ENCODE data around the gene SLC24A3.

Gene SLC24A3

GRCh38 chr20:19408971-19409370 is 196.5 kb downstream of the SLC24A3 start:
- no peaks in the 10 kb centered on the region for H3K36me3 ChIP-seq (ENCODE audit: control insufficient read depth, insufficient read depth, low read length)
- H3K27me3 ChIP-seq (ENCODE audit: control insufficient read depth, insufficient read depth, low read length): no peaks in the 10 kb centered on the region
- no peak overlapping the region for H3K9ac ChIP-seq (ENCODE audit: low read length)
- H3K4me1 ChIP-seq (ENCODE audit: control insufficient read depth, insufficient read depth, low read length): no peaks in the 10 kb centered on the region
- no peaks in the 10 kb centered on the region for H3K9me3 ChIP-seq (ENCODE audit: control insufficient read depth, low read length)
- no peak overlapping the region for H3K4me3 ChIP-seq (ENCODE audit: low read length)

GRCh38 chr20:19411811-19412210 is 199.4 kb downstream of the SLC24A3 start:
- Histone ChIP-seq H3K36me3 (ENCODE audit: control insufficient read depth, insufficient read depth, low read length) (no peaks in the 10 kb centered on the region), H3K4me1 (ENCODE audit: control insufficient read depth, insufficient read depth, low read length) (no peaks in the 10 kb centered on the region), H3K27me3 (ENCODE audit: control insufficient read depth, insufficient read depth, low read length) (no peaks in the 10 kb centered on the region), H3K9ac (ENCODE audit: low read length) (no peak overlapping the region), H3K4me3 (ENCODE audit: low read length) (no peak overlapping the region), H3K9me3 (ENCODE audit: control insufficient read depth, low read length) (no peaks in the 10 kb centered on the region)

- Histone ChIP-seq H3K36me3 (ENCODE audit: control insufficient read depth, insufficient read depth, low read length) (no peaks in the 10 kb centered on the region), H3K27me3 (ENCODE audit: control insufficient read depth, insufficient read depth, low read length) (no peaks in the 10 kb centered on the region), H3K9me3 (ENCODE audit: control insufficient read depth, low read length) (no peaks in the 10 kb centered on the region), H3K9ac (ENCODE audit: low read length) (no peak overlapping the region), H3K4me3 (ENCODE audit: low read length) (no peak overlapping the region), H3K4me1 (ENCODE audit: control insufficient read depth, insufficient read depth, low read length) (no peaks in the 10 kb centered on the region)
Measured at GRCh38 chr20:19412254-19412653, 199.8 kb downstream of the SLC24A3 start.

- no peaks in the 10 kb centered on the region for H3K4me1 ChIP-seq (ENCODE audit: control insufficient read depth, insufficient read depth, low read length)
- no peaks in the 10 kb centered on the region for H3K36me3 ChIP-seq (ENCODE audit: control insufficient read depth, insufficient read depth, low read length)
- H3K4me3 ChIP-seq (ENCODE audit: low read length): no peak overlapping the region
- H3K9me3 ChIP-seq (ENCODE audit: control insufficient read depth, low read length): no peaks in the 10 kb centered on the region
- H3K27me3 ChIP-seq (ENCODE audit: control insufficient read depth, insufficient read depth, low read length): no peaks in the 10 kb centered on the region
- no peak overlapping the region for H3K9ac ChIP-seq (ENCODE audit: low read length)
Measured at GRCh38 chr20:19414600-19414999, 202.2 kb downstream of the SLC24A3 start.

- no peaks in the 10 kb centered on the region for H3K9me3 ChIP-seq (ENCODE audit: control insufficient read depth, low read length)
- H3K36me3 ChIP-seq (ENCODE audit: control insufficient read depth, insufficient read depth, low read length): no peaks in the 10 kb centered on the region
- H3K4me1 ChIP-seq (ENCODE audit: control insufficient read depth, insufficient read depth, low read length): no peaks in the 10 kb centered on the region
- no peaks in the 10 kb centered on the region for H3K27me3 ChIP-seq (ENCODE audit: control insufficient read depth, insufficient read depth, low read length)
- H3K4me3 ChIP-seq (ENCODE audit: low read length): no peak overlapping the region
- no peak overlapping the region for H3K9ac ChIP-seq (ENCODE audit: low read length)
Measured at GRCh38 chr20:19415786-19416185, 203.3 kb downstream of the SLC24A3 start.

- Histone ChIP-seq H3K36me3 (ENCODE audit: control insufficient read depth, insufficient read depth, low read length) (no peaks in the 10 kb centered on the region), H3K4me3 (ENCODE audit: low read length) (no peak overlapping the region), H3K9ac (ENCODE audit: low read length) (no peak overlapping the region), H3K4me1 (ENCODE audit: control insufficient read depth, insufficient read depth, low read length) (no peaks in the 10 kb centered on the region), H3K9me3 (ENCODE audit: control insufficient read depth, low read length) (no peaks in the 10 kb centered on the region), H3K27me3 (ENCODE audit: control insufficient read depth, insufficient read depth, low read length) (no peaks in the 10 kb centered on the region)
Measured at GRCh38 chr20:19416627-19417026, 204.2 kb downstream of the SLC24A3 start.

GRCh38 chr20:19419396-19419795 is 207.0 kb downstream of the SLC24A3 start:
- H3K4me3 ChIP-seq (ENCODE audit: low read length): no peak overlapping the region

GRCh38 chr20:19423097-19423899 is 210.9 kb downstream of the SLC24A3 start:
- Histone ChIP-seq H3K36me3 (ENCODE audit: control insufficient read depth, insufficient read depth, low read length) (no peaks in the 10 kb centered on the region), H3K4me3 (ENCODE audit: low read length) (no peak overlapping the region)

More at GRCh38 chr20:19419396-19419795, 207.0 kb downstream of the SLC24A3 start:
- Histone ChIP-seq H3K36me3 (ENCODE audit: control insufficient read depth, insufficient read depth, low read length) (no peaks in the 10 kb centered on the region), H3K9ac (ENCODE audit: low read length) (no peak overlapping the region), H3K4me1 (ENCODE audit: control insufficient read depth, insufficient read depth, low read length) (no peaks in the 10 kb centered on the region), H3K27me3 (ENCODE audit: control insufficient read depth, insufficient read depth, low read length) (no peaks in the 10 kb centered on the region), H3K9me3 (ENCODE audit: control insufficient read depth, low read length) (no peaks in the 10 kb centered on the region)

GRCh38 chr20:19423900-19424620 is 211.6 kb downstream of the SLC24A3 start:
- Histone ChIP-seq H3K36me3 (ENCODE audit: control insufficient read depth, insufficient read depth, low read length) (no peaks in the 10 kb centered on the region), H3K4me1 (ENCODE audit: control insufficient read depth, insufficient read depth, low read length) (peaks cover 5% of the 10 kb centered on the region), H3K27me3 (ENCODE audit: control insufficient read depth, insufficient read depth, low read length) (no peaks in the 10 kb centered on the region), H3K9ac (ENCODE audit: low read length) (no peak overlapping the region), H3K9me3 (ENCODE audit: control insufficient read depth, low read length) (no peaks in the 10 kb centered on the region), H3K4me3 (ENCODE audit: low read length) (no peak overlapping the region)

More at GRCh38 chr20:19423097-19423899, 210.9 kb downstream of the SLC24A3 start:
- Histone ChIP-seq H3K27me3 (ENCODE audit: control insufficient read depth, insufficient read depth, low read length) (no peaks in the 10 kb centered on the region), H3K9ac (ENCODE audit: low read length) (no peak overlapping the region), H3K4me1 (ENCODE audit: control insufficient read depth, insufficient read depth, low read length) (peaks cover 5% of the 10 kb centered on the region), H3K9me3 (ENCODE audit: control insufficient read depth, low read length) (no peaks in the 10 kb centered on the region)

- no peaks in the 10 kb centered on the region for H3K36me3 ChIP-seq (ENCODE audit: control insufficient read depth, insufficient read depth, low read length)
- H3K4me3 ChIP-seq (ENCODE audit: low read length): no peak overlapping the region
- H3K27me3 ChIP-seq (ENCODE audit: control insufficient read depth, insufficient read depth, low read length): no peaks in the 10 kb centered on the region
- no peaks in the 10 kb centered on the region for H3K9me3 ChIP-seq (ENCODE audit: control insufficient read depth, low read length)
- peaks cover 5% of the 10 kb centered on the region for H3K4me1 ChIP-seq (ENCODE audit: control insufficient read depth, insufficient read depth, low read length)
- no peak overlapping the region for H3K9ac ChIP-seq (ENCODE audit: low read length)
Measured at GRCh38 chr20:19426356-19426755, 213.9 kb downstream of the SLC24A3 start.

GRCh38 chr20:19427480-19427879 is 215.0 kb downstream of the SLC24A3 start:
- Histone ChIP-seq H3K36me3 (ENCODE audit: control insufficient read depth, insufficient read depth, low read length) (no peaks in the 10 kb centered on the region), H3K9me3 (ENCODE audit: control insufficient read depth, low read length) (no peaks in the 10 kb centered on the region), H3K4me1 (ENCODE audit: control insufficient read depth, insufficient read depth, low read length) (peaks cover 5% of the 10 kb centered on the region), H3K9ac (ENCODE audit: low read length) (no peak overlapping the region), H3K27me3 (ENCODE audit: control insufficient read depth, insufficient read depth, low read length) (no peaks in the 10 kb centered on the region), H3K4me3 (ENCODE audit: low read length) (no peak overlapping the region)

- no peak overlapping the region for H3K9ac ChIP-seq (ENCODE audit: low read length)
- H3K4me1 ChIP-seq (ENCODE audit: control insufficient read depth, insufficient read depth, low read length): peaks cover 5% of the 10 kb centered on the region
- no peaks in the 10 kb centered on the region for H3K36me3 ChIP-seq (ENCODE audit: control insufficient read depth, insufficient read depth, low read length)
- H3K9me3 ChIP-seq (ENCODE audit: control insufficient read depth, low read length): no peaks in the 10 kb centered on the region
- H3K27me3 ChIP-seq (ENCODE audit: control insufficient read depth, insufficient read depth, low read length): no peaks in the 10 kb centered on the region
- no peak overlapping the region for H3K4me3 ChIP-seq (ENCODE audit: low read length)
Measured at GRCh38 chr20:19427913-19428312, 215.5 kb downstream of the SLC24A3 start.
